Peyer's patch (tissue), 4 donors: ENCODE measurements around the gene NOC2L.

Experiments used
- POLR2A ChIP-seq, 2 donors: fragments of 450-650 bp; IDR thresholded peaks; one replicate each; pipeline ENCODE4 v1.5.1; 2017; ENCODE audit warnings: antibody characterized with exemption in 2 of 2, mild to moderate bottlenecking in 2 of 2, moderate library complexity in 2 of 2
- TF ChIP-seq, protein P1 (sequence below), 6 experiments: fragments of 450-650 bp in 4 of 6; fragments of 200-600 bp in 2 of 6; sonication (generic) in 1 of 6; IDR thresholded peaks; one replicate each; pipeline ENCODE4 v1.5.1; 2017 to 2019; ENCODE audit warnings: antibody characterized with exemption in 6 of 6, mild to moderate bottlenecking in 3 of 6, moderate library complexity in 1 of 6

DNA sequence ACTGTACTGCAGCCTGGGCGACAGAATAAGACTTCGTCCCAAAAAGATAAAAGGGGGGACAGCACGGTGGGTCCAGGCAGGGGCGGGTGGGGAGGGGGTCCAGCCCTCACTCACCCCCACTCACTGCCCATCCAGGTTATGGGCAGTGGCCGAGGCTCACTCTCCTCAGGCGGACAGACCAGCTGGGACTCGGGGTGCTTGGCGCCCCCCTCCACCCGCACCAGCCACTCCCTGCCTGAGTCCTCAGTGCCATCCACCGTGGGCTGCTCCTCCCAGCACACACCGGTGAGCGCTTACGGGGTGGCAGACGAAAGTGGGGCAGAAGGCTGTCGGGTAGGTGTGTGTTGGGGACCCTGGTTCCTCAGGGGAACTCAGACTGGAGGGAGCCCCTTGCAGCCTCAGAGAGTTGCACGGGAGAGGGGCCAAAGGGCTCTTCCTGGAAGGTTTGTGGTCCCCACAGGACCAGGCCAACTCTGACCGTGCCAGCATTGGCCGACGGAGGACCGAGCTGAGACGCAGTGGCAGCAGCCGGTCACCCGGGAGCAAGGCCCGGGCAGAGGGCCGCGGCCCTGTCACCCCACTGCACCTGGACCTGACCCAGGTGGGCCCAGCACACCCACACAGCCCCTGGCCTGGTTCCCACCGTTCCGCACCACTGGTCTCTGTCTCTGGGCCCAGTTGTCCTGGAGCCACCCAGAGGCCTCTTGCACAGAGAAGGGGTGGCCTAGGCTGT is 13.8 kb upstream of the NOC2L start:
- TF ChIP-seq, protein P1, sequence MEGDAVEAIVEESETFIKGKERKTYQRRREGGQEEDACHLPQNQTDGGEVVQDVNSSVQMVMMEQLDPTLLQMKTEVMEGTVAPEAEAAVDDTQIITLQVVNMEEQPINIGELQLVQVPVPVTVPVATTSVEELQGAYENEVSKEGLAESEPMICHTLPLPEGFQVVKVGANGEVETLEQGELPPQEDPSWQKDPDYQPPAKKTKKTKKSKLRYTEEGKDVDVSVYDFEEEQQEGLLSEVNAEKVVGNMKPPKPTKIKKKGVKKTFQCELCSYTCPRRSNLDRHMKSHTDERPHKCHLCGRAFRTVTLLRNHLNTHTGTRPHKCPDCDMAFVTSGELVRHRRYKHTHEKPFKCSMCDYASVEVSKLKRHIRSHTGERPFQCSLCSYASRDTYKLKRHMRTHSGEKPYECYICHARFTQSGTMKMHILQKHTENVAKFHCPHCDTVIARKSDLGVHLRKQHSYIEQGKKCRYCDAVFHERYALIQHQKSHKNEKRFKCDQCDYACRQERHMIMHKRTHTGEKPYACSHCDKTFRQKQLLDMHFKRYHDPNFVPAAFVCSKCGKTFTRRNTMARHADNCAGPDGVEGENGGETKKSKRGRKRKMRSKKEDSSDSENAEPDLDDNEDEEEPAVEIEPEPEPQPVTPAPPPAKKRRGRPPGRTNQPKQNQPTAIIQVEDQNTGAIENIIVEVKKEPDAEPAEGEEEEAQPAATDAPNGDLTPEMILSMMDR (IDR thresholded peaks at IDR 0.05) = no peak
- no peak for TF ChIP-seq POLR2A (IDR thresholded peaks at IDR 0.05)
